Osteoblast (primary cell): ENCODE measurements around the gene LPAR1. TPM values are rescaled to one million over a fixed set of nuclear protein-coding genes. Genes with fewer than 3 reads are reported as not detected.

ENCODE experiments used
- DNase-seq: peaks from one replicate; pipeline ENCODE4 v3.0.0; 2011; ENCODE audit warnings: low spot score, mixed read lengths; ENCODE audit not compliant: insufficient read length; ENCODE audit errors: missing footprints
- H2AFZ ChIP-seq: 2 replicates; pipeline ENCODE4 v1.6.0; 2011; ENCODE audit warnings: mild to moderate bottlenecking, low read length
- H3K27ac ChIP-seq: 2 replicates; pipeline ENCODE4 v1.5.1; 2011; ENCODE audit warnings: mild to moderate bottlenecking, low read depth, low read length, moderate library complexity
- H3K27me3 ChIP-seq: 2 replicates; pipeline ENCODE4 v1.6.0; 2012; ENCODE audit warnings: mild to moderate bottlenecking, control low read depth, inconsistent platforms, low read length, moderate library complexity; ENCODE audit not compliant: insufficient read depth
- H3K36me3 ChIP-seq: 2 replicates; pipeline ENCODE4 v1.5.1; 2011; ENCODE audit warnings: mild to moderate bottlenecking, low read length, control low read depth, moderate library complexity; ENCODE audit not compliant: insufficient read depth
- H3K4me1 ChIP-seq: 2 replicates; pipeline ENCODE4 v1.5.1; 2011; ENCODE audit warnings: mild to moderate bottlenecking, low read length, control low read depth, moderate library complexity; ENCODE audit not compliant: insufficient read depth
- H3K4me2 ChIP-seq: 2 replicates; pipeline ENCODE4 v1.6.0; 2011; ENCODE audit warnings: mild to moderate bottlenecking, low read length; ENCODE audit not compliant: insufficient read depth
- H3K4me3 ChIP-seq: fragments of 200-600 bp; sonication (generic); 3 replicates; pipeline ENCODE4 v1.5.1; 2012; ENCODE audit warnings: mild to moderate bottlenecking, low read length, inconsistent platforms; ENCODE audit not compliant: insufficient read depth
- H3K79me2 ChIP-seq: 2 replicates; pipeline ENCODE4 v1.6.0; 2012; ENCODE audit warnings: mild to moderate bottlenecking, low read length, control low read depth, inconsistent platforms; ENCODE audit not compliant: insufficient read depth
- H3K9me3 ChIP-seq: 2 replicates; pipeline ENCODE4 v1.5.1; 2011; ENCODE audit warnings: low read depth, low read length, control low read depth
- H4K20me1 ChIP-seq: 2 replicates; pipeline ENCODE4 v1.6.0; 2012; ENCODE audit warnings: mild to moderate bottlenecking, low read length, control low read depth; ENCODE audit not compliant: insufficient read depth
- CTCF ChIP-seq: IDR thresholded peaks from 2 replicates; pipeline ENCODE4 v1.5.1; 2011; ENCODE audit warnings: mild to moderate bottlenecking, low read depth, low read length, moderate library complexity; ENCODE audit errors: extremely low read depth
- total RNA-seq: library from RNA; depleted of rRNA; stranded (reverse); fragments of >200 nt; gene quantifications from 2 replicates; pipeline ENCODE4 v1.2.3, GENCODE V29; 2012

LPAR1 gene, protein sequence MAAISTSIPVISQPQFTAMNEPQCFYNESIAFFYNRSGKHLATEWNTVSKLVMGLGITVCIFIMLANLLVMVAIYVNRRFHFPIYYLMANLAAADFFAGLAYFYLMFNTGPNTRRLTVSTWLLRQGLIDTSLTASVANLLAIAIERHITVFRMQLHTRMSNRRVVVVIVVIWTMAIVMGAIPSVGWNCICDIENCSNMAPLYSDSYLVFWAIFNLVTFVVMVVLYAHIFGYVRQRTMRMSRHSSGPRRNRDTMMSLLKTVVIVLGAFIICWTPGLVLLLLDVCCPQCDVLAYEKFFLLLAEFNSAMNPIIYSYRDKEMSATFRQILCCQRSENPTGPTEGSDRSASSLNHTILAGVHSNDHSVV
- 119 and 151 TPM in 2 replicates for total RNA-seq

- Histone ChIP-seq H4K20me1 (peaks cover 20% of the 10 kb centered on the region), H3K9me3 (no peaks in the 10 kb centered on the region), H3K4me1 (peaks cover 33% of the 10 kb centered on the region), H3K4me2 (peak within 1 kb of the TSS; percentile 96), H3K4me3 (peak within 1 kb of the TSS; percentile 88), H3K36me3 (no peaks in the 10 kb centered on the region), H3K79me2 (peaks cover 43% of the 10 kb centered on the region), H2AFZ (peak within 1 kb of the TSS; percentile 83), H3K27ac (peak within 1 kb of the TSS; percentile 76), H3K27me3 (no peaks in the 10 kb centered on the region)
- DNase-seq: peak; percentile 75
- no peak for TF ChIP-seq CTCF
These were observed at the start of gene LPAR1 for GRCh38 chr9:111038331-111039230. LPAR1 (minus strand) TSS chr9:111038470; CDS start chr9:110972117, 66,353 bp downstream.

- no peaks in the 10 kb centered on the region for H3K36me3 ChIP-seq
- peak; percentile 27 for DNase-seq
- no peak overlapping the region for H3K4me2 ChIP-seq
- no peaks in the 10 kb centered on the region for H4K20me1 ChIP-seq
- no peaks in the 10 kb centered on the region for H3K4me1 ChIP-seq
- no peaks in the 10 kb centered on the region for H3K27me3 ChIP-seq
- H3K79me2 ChIP-seq: no peaks in the 10 kb centered on the region
- no peak for TF ChIP-seq CTCF
- no peak overlapping the region for H3K4me3 ChIP-seq
- no peak overlapping the region for H3K27ac ChIP-seq
- no peak overlapping the region for H2AFZ ChIP-seq
- no peaks in the 10 kb centered on the region for H3K9me3 ChIP-seq
These were observed 40.2 kb upstream of the LPAR1 start for GRCh38 chr9:111078391-111079038.

GRCh38 chr9:111076519-111076918, 38.2 kb upstream of the LPAR1 start:
- H3K27me3 ChIP-seq: no peaks in the 10 kb centered on the region
- no peaks in the 10 kb centered on the region for H3K9me3 ChIP-seq
- H3K4me3 ChIP-seq: no peak overlapping the region
- no peak for DNase-seq
- H4K20me1 ChIP-seq: no peaks in the 10 kb centered on the region
- H3K4me1 ChIP-seq: no peaks in the 10 kb centered on the region
- peak overlapping the region; percentile 12 for H2AFZ ChIP-seq
- TF ChIP-seq CTCF: no peak
- H3K4me2 ChIP-seq: no peak overlapping the region
- no peaks in the 10 kb centered on the region for H3K36me3 ChIP-seq
- no peak overlapping the region for H3K27ac ChIP-seq
- no peaks in the 10 kb centered on the region for H3K79me2 ChIP-seq
